HCT116 (cell line): ENCODE results near the gene SMC1B. TPM values are rescaled to one million over a fixed set of nuclear protein-coding genes. Genes with fewer than 3 reads are reported as not detected.

Experiments
- ATAC-seq: fragments of 200-7000 bp; cut with Tn5 transposase; 2 replicates; pipeline ENCODE4 v1.9.1; 2020; ENCODE audit warnings: mild to moderate bottlenecking, moderate library complexity
- BruUV-seq: library from RNA; stranded (reverse); fragments of 400-500 nt; replicated peaks from 2 replicates; lab custom pipeline; 2021; lab: Mats Ljungman, UMichigan
- CTCF ChIA-PET: fragments of 300-600 bp; sonication (Branson Sonifier 250); formaldehyde crosslinking; loops from one replicate; lab custom pipeline; 2021; ENCODE audit warnings: antibody characterized with exemption; lab: Charles Lee
- POLR2A ChIA-PET: fragments of 300-600, 350-600 bp; sonication (Branson Sonifier 250); formaldehyde crosslinking; loops from one replicate; lab custom pipeline; 2021; ENCODE audit warnings: antibody characterized with exemption; lab: Charles Lee
- RAD21 ChIA-PET, 2 experiments: fragments of 300-600 bp; sonication (Branson Sonifier 250); formaldehyde crosslinking; loops; one replicate each; lab custom pipeline; 2023; ENCODE audit warnings: low total read pairs in 2 of 2; ENCODE audit not compliant: uncharacterized antibody in 2 of 2, unreplicated experiment in 2 of 2, low non-redundant PET in 1 of 2; lab: Charles Lee
- DNase-seq: peaks from one replicate; pipeline ENCODE4 v3.0.0-alpha.2; 2010; ENCODE audit warnings: low read depth, low spot score
- H2AFZ ChIP-seq: fragments of 200-600 bp; shearing (Covaris generic), sonication (generic); 2 replicates; pipeline ENCODE4 v1.6.1; 2017; ENCODE audit warnings: low read depth, mixed run types, mixed read lengths, antibody characterized with exemption, low read length; ENCODE audit not compliant: poor library complexity, severe bottlenecking
- H3K27ac ChIP-seq: 2 replicates; pipeline ENCODE4 v1.5.1; 2012; ENCODE audit warnings: low read depth, low read length
- H3K27me3 ChIP-seq: fragments of 200-600 bp; sonication (generic); 2 replicates; pipeline ENCODE4 v1.6.1; 2016; ENCODE audit warnings: mixed run types, low read length, mixed read lengths; ENCODE audit not compliant: insufficient read depth
- H3K36me3 ChIP-seq, 2 experiments: fragments of 200-500 bp in 1 of 2; fragments of 200-600 bp in 1 of 2; sonication (Bioruptor generic) in 1 of 2; sonication (generic) in 1 of 2; 2 replicates each; pipeline versions ENCODE4 v1.5.1 to v1.6.1; 2014 to 2016; ENCODE audit warnings: low read length in 2 of 2, inconsistent platforms in 1 of 2, mixed read lengths in 1 of 2, mixed run types in 1 of 2; ENCODE audit not compliant: insufficient read depth in 2 of 2, control insufficient read depth in 1 of 2
- H3K4me1 ChIP-seq, 2 experiments: fragments of 200-600 bp in 1 of 2; sonication (generic) in 1 of 2; 2 replicates each; pipeline versions ENCODE4 v1.5.1 to v1.6.1; 2012 to 2017; ENCODE audit warnings: low read length in 2 of 2, inconsistent platforms in 1 of 2, mild to moderate bottlenecking in 1 of 2, mixed read lengths in 1 of 2, mixed run types in 1 of 2, moderate library complexity in 1 of 2; ENCODE audit not compliant: insufficient read depth in 2 of 2, control insufficient read depth in 1 of 2
- H3K4me2 ChIP-seq: fragments of 200-600 bp; sonication (generic); 2 replicates; pipeline ENCODE4 v1.6.1; 2017; ENCODE audit warnings: mixed run types, low read length, mixed read lengths
- H3K4me3 ChIP-seq, 2 experiments: fragments of 200-600 bp in 1 of 2; sonication (generic) in 1 of 2; replicated peaks in 1 of 2; 2 replicates each; pipeline ENCODE4 v1.5.1; 2011 to 2016; ENCODE audit warnings: low read length in 2 of 2, control low read depth in 1 of 2, low read depth in 1 of 2, mild to moderate bottlenecking in 1 of 2, mixed read lengths in 1 of 2, mixed run types in 1 of 2
- H3K79me2 ChIP-seq: fragments of 200-600 bp; sonication (generic); 2 replicates; pipeline ENCODE4 v1.6.1; 2017; ENCODE audit warnings: mild to moderate bottlenecking, mixed run types, low read length, moderate library complexity, mixed read lengths; ENCODE audit not compliant: insufficient read depth
- H3K9ac ChIP-seq: fragments of 200-600 bp; sonication (generic); 2 replicates; pipeline ENCODE4 v1.6.1; 2016; ENCODE audit warnings: low read length, mixed read lengths
- H3K9me2 ChIP-seq: fragments of 200-600 bp; sonication (generic), shearing (Covaris generic); 2 replicates; pipeline ENCODE4 v1.6.1; 2017; ENCODE audit warnings: mixed run types, mild to moderate bottlenecking, moderate library complexity; ENCODE audit not compliant: insufficient read depth
- H3K9me3 ChIP-seq, 2 experiments: fragments of 200-500 bp in 1 of 2; fragments of 200-600 bp in 1 of 2; sonication (Bioruptor generic) in 1 of 2; sonication (generic) in 1 of 2; 2 replicates each; pipeline ENCODE4 v1.6.1; 2014 to 2017; ENCODE audit warnings: low read length in 2 of 2, mixed read lengths in 2 of 2, inconsistent platforms in 1 of 2, low read depth in 1 of 2, mild to moderate bottlenecking in 1 of 2, mixed run types in 1 of 2, moderate library complexity in 1 of 2; ENCODE audit not compliant: control insufficient read depth in 1 of 2, insufficient read depth in 1 of 2
- H4K20me1 ChIP-seq: fragments of 200-600 bp; sonication (generic), shearing (Covaris generic); 2 replicates; pipeline ENCODE4 v1.6.1; 2017; ENCODE audit warnings: mixed run types, mild to moderate bottlenecking, moderate library complexity; ENCODE audit not compliant: insufficient read depth
- CTCF ChIP-seq, 3 experiments: fragments of 200-600 bp in 1 of 3; sonication (generic) in 1 of 3; IDR thresholded peaks in 2 of 3; conservative IDR thresholded peaks in 1 of 3; 2 replicates each; pipeline ENCODE4 v1.5.1; 2012 to 2017; ENCODE audit warnings: low read depth in 2 of 3, low read length in 2 of 3, antibody characterized with exemption in 1 of 3, borderline replicate concordance in 1 of 3, control low read depth in 1 of 3, mild to moderate bottlenecking in 1 of 3, mixed read lengths in 1 of 3, mixed run types in 1 of 3, moderate library complexity in 1 of 3; ENCODE audit not compliant: insufficient read depth in 1 of 3
- EZH2 ChIP-seq: fragments of 200-600 bp; sonication (generic); IDR thresholded peaks from 2 replicates; pipeline ENCODE4 v1.6.1; 2017; ENCODE audit warnings: antibody characterized with exemption, mixed run types
- FOSL1 ChIP-seq: IDR thresholded peaks from 2 replicates; pipeline ENCODE4 v1.6.1; 2012; ENCODE audit warnings: low read depth
- JUND ChIP-seq: IDR thresholded peaks from 2 replicates; pipeline ENCODE4 v1.6.1; 2012
- MAX ChIP-seq: IDR thresholded peaks from 2 replicates; pipeline ENCODE4 v1.6.1; 2012
- POLR2A ChIP-seq: IDR thresholded peaks from 2 replicates; pipeline ENCODE4 v1.7.0; 2011; ENCODE audit warnings: borderline replicate concordance; ENCODE audit not compliant: insufficient read depth, insufficient read length; ENCODE audit errors: extremely low read depth
- SIN3A ChIP-seq: IDR thresholded peaks from 2 replicates; pipeline ENCODE4 v1.6.1; 2012; ENCODE audit warnings: low read depth
- SRF ChIP-seq: IDR thresholded peaks from 2 replicates; pipeline ENCODE4 v1.6.1; 2012; ENCODE audit warnings: low read depth
- ZBTB33 ChIP-seq: IDR thresholded peaks from 2 replicates; pipeline ENCODE4 v1.6.1; 2011; ENCODE audit warnings: mild to moderate bottlenecking, low read length, moderate library complexity; ENCODE audit not compliant: insufficient replicate concordance; ENCODE audit errors: extremely low read depth
- ZNF274 ChIP-seq: fragments of 200-500 bp; sonication (Bioruptor generic); IDR thresholded peaks from 2 replicates; pipeline ENCODE4 v1.6.1; 2014; ENCODE audit warnings: mild to moderate bottlenecking, low read depth, low read length, inconsistent platforms
- intact Hi-C: fragments of 100-400 bp; cut with micrococcal nuclease; formaldehyde crosslinking; loops from 2 replicates; pipeline ENCODE4 v1.10.0; 2022
- total RNA-seq: library from RNA; stranded (reverse); gene quantifications from one replicate; pipeline ENCODE4 v1.2.1, GENCODE V29; 2021; ENCODE audit not compliant: unreplicated experiment

The SMC1B gene
- total RNA-seq, 1 experiment from 2014 or later: not detected

- Histone ChIP-seq H3K4me3 (no peak overlapping the region), H2AFZ (no peak overlapping the region), H3K9me2 (no peaks in the 10 kb centered on the region), H4K20me1 (no peaks in the 10 kb centered on the region; the same call in 1 of the 2 replicates), H3K27me3 (no peaks in the 10 kb centered on the region), H3K79me2 (peaks cover 76% of the 10 kb centered on the region), H3K27ac (no peak overlapping the region), H3K4me2 (no peak overlapping the region)
- ChIA-PET RAD21 (no interaction called here), CTCF (no interaction called here)
- ATAC-seq: no peak
- TF ChIP-seq CTCF (IDR thresholded peaks at IDR 0.05 in 2 of 3, conservative IDR thresholded peaks at IDR 0.05 in 1 of 3; ENCODE audit: borderline replicate concordance in 1 of 3, insufficient read depth in 1 of 3, low read depth in 2 of 3, low read length in 2 of 3) (no peak), ZNF274 (no peak), JUND (no peak), MAX (no peak), SRF (no peak), POLR2A (no peak), EZH2 (no peak), SIN3A (no peak), FOSL1 (no peak), ZBTB33 (no peak)
- TF ChIP-seq, all 23 proteins: peak for 0
- DNase-seq: no peak
- BruUV-seq: no TSS peak
- H3K4me1 ChIP-seq: peaks cover 24 to 30% of the 10 kb centered on the region in 2 experiments
- intact Hi-C loops: no loop called here
- POLR2A ChIA-PET: no interaction called here
- H3K9ac ChIP-seq: no peak overlapping the region
- H3K36me3 ChIP-seq: peaks cover 0 to 2% of the 10 kb centered on the region in 2 experiments; a peak in 2 of 4 replicates
- no peaks in the 10 kb centered on the region for H3K9me3 ChIP-seq
Measured at GRCh38 chr22:45312856-45313255, 100.5 kb downstream of the SMC1B start.
